ENCODE measurements around the gene SH2D3C. TPM values are rescaled to one million over a fixed set of nuclear protein-coding genes. Genes with fewer than 3 reads are reported as not detected.

The SH2D3C gene
- total and polyA plus RNA-seq, 9 of the 15 experiments (the other 6 are each of a cell fraction or from before 2014, with no cell fraction given): 0.03 to 1.2 (median 0.22) TPM; not detected in 1

GRCh38 chr9:127707766-127708165, 70.7 kb downstream of the SH2D3C start (continued):
- TF ChIP-seq DMBX1 (CRISPR knock-in tag; IDR thresholded peaks at IDR 0.05; ENCODE audit: borderline replicate concordance): no peak
- TF ChIP-seq CTCF (IDR thresholded peaks at IDR 0.05 in 2 of 3, conservative IDR thresholded peaks at IDR 0.05 in 1 of 3; ENCODE audit: insufficient read depth in 2 of 3, low read depth in 1 of 3, low read length in 3 of 3): peak in 2 of 3 experiments; percentile 29 to 37; a peak in 2 of 6 replicates
- peak; percentile 67; the same call in 1 of the 2 replicates for TF ChIP-seq PTBP1 (IDR thresholded peaks at IDR 0.05; ENCODE audit: low read depth, low read length)
- TF ChIP-seq ZNF143 (CRISPR knock-in tag; IDR thresholded peaks at IDR 0.05): no peak
- TF ChIP-seq CAMTA2 (CRISPR knock-in tag; conservative IDR thresholded peaks at IDR 0.05): no peak
- TF ChIP-seq MYC (IDR thresholded peaks at IDR 0.05; ENCODE audit: low read depth, low read length): no peak
- no peak for TF ChIP-seq MYC (CRISPR knock-in tag; IDR thresholded peaks at IDR 0.05; ENCODE audit: borderline replicate concordance, low read depth)
- TF ChIP-seq ESRRA (IDR thresholded peaks at IDR 0.05; ENCODE audit: borderline replicate concordance, low read depth): peak; percentile 75

GRCh38 chr9:127706836-127707241, 71.6 kb downstream of the SH2D3C start, which contains the start of gene CFAP157:
Gene CFAP157 (plus strand): TSS chr9:127706988. CDS start chr9:127707032, 44 bp downstream.
- peaks cover 0 to 34% of the 10 kb centered on the region in 2 experiments; a peak in 2 of 5 replicates for H3K4me1 ChIP-seq (replicated peaks in 1 of 2; ENCODE audit: control insufficient read depth in 2 of 2, insufficient read depth in 2 of 2, low read length in 2 of 2)
- intact Hi-C loops (cut with micrococcal nuclease) (no loop called here), in situ Hi-C loops (cut with MboI) (no loop called here)
- ATAC-seq (peak; percentile 36; the same call in 2 of the 3 replicates), DNase-seq (ENCODE audit: extremely low read depth in 1 of 4, low spot score in 3 of 4) (no peak), FAIRE-seq (no peak)
- ChIA-PET POLR2A (interaction anchor here (0.5 to 1.2 kb wide), 2 partner anchors 16 to 83 kb away, joined by 3 read pairs; no protein-coding TSS in a partner anchor), CTCF (ENCODE audit: low intra/inter-chr PET ratio) (no interaction called here)
- H3K36me3 ChIP-seq (ENCODE audit: control insufficient read depth, insufficient read depth, low read length): no peaks in the 10 kb centered on the region
- H3K4me3 ChIP-seq: no peak within 1 kb of the TSS
- no peak within 1 kb of the TSS for H3K27ac ChIP-seq (ENCODE audit: extremely low read depth, low read depth, low read length)
- WGBS (ENCODE audit: insufficient coverage, low coverage, missing lambda C conversion rate): 45% methylated on average over 11 of the region's 11 CpGs
- peak within 1 kb of the TSS in 1 of 2 experiments; percentile 55; a peak in 1 of 4 replicates for H3K9ac ChIP-seq (ENCODE audit: insufficient read depth in 1 of 2, low read depth in 2 of 2, low read length in 2 of 2)
- H3K27me3 ChIP-seq (ENCODE audit: control insufficient read depth in 2 of 2, insufficient read depth in 2 of 2, low read length in 2 of 2): no peaks in the 10 kb centered on the region
- H3K4me2 ChIP-seq (ENCODE audit: insufficient read depth, low read length): no peak within 1 kb of the TSS
- H4K20me1 ChIP-seq (replicated peaks; ENCODE audit: control insufficient read depth, insufficient read depth, low read length): no peaks in the 10 kb centered on the region
- no peaks in the 10 kb centered on the region for H3K9me1 ChIP-seq (ENCODE audit: control insufficient read depth, insufficient read depth, low read length)
- BruUV-seq (replicated peaks): no TSS peak
- 0 out of 2 replicates have a peak, but pooled peaks cover 4% of the 10 kb centered on the region for H3K9me3 ChIP-seq (replicated peaks; ENCODE audit: control insufficient read depth, insufficient read depth, low read depth, low read length)
- H3K79me2 ChIP-seq (ENCODE audit: control insufficient read depth, insufficient read depth, low read length): no peaks in the 10 kb centered on the region
- H2AFZ ChIP-seq (ENCODE audit: low read depth, low read length): no peak within 1 kb of the TSS
- TF ChIP-seq FOXJ3 (CRISPR knock-in tag; IDR thresholded peaks at IDR 0.05) (peak; percentile 77), TBP (optimal IDR thresholded peaks at IDR 0.05; ENCODE audit: low read depth, low read length) (no peak), PURB (CRISPR knock-in tag; IDR thresholded peaks at IDR 0.05; ENCODE audit: low read depth) (no peak), FOXJ2 (tag; IDR thresholded peaks at IDR 0.05) (peak; percentile 66; the same call in 1 of the 2 replicates), ZNF311 (CRISPR knock-in tag; IDR thresholded peaks at IDR 0.05) (no peak), SMAD1 (IDR thresholded peaks at IDR 0.05; ENCODE audit: low read depth, low read length, partially characterized antibody) (no peak), KDM5B (IDR thresholded peaks at IDR 0.05; ENCODE audit: insufficient replicate concordance, low read depth, low read length) (no peak), ZNF57 (CRISPR knock-in tag; IDR thresholded peaks at IDR 0.05) (no peak), ZEB2 (IDR thresholded peaks at IDR 0.05) (no peak), NR4A1 (CRISPR knock-in tag; IDR thresholded peaks at IDR 0.05) (no peak), NR4A1 (tag; IDR thresholded peaks at IDR 0.05) (no peak), KLF6 (CRISPR knock-in tag; IDR thresholded peaks at IDR 0.05; ENCODE audit: borderline replicate concordance) (no peak), MED1 (CRISPR knock-in tag; IDR thresholded peaks at IDR 0.05; ENCODE audit: borderline replicate concordance) (no peak), POU5F1 (IDR thresholded peaks at IDR 0.05; ENCODE audit: borderline replicate concordance, low read depth, low read length, partially characterized antibody) (no peak)

Measured in K562 (cell line).